ENCODE measurements around the gene BTNL3.

BTNL3 gene

GRCh38 chr5:181047921-181048320 lies 59.3 kb downstream of the BTNL3 start:
- no peak for DNase-seq

GRCh38 chr5:181050016-181050415 lies 61.4 kb downstream of the BTNL3 start:
- DNase-seq: no peak

GRCh38 chr5:181051841-181052671 lies 63.4 kb downstream of the BTNL3 start:
- no peak for DNase-seq

- DNase-seq: no peak
Observed at GRCh38 chr5:181052672-181053487, 64.2 kb downstream of the BTNL3 start.

- no peak for DNase-seq
Observed at GRCh38 chr5:181053488-181054121, 65.0 kb downstream of the BTNL3 start.

- DNase-seq: no peak
Observed at GRCh38 chr5:181054138-181054537, 65.5 kb downstream of the BTNL3 start.

- DNase-seq: no peak
Observed at GRCh38 chr5:181054871-181055459, 66.3 kb downstream of the BTNL3 start.

Measured in right hindlimb (tissue), 1 donor.